ENCODE results near the gene FSTL1. TPM values are rescaled to one million over a fixed set of nuclear protein-coding genes. Genes with fewer than 3 reads are reported as not detected.

FSTL1 gene
- total and polyA plus RNA-seq, 2 experiments from 2014 or later: 50.8 to 258 TPM

GRCh38 chr3:120415756-120416155 is 35.0 kb downstream of the FSTL1 start:
- ATAC-seq (no peak), DNase-seq (ENCODE audit: low spot score) (no peak)
- Histone ChIP-seq H3K4me2 (no peak overlapping the region), H3K27me3 (ENCODE audit: insufficient read depth) (no peaks in the 10 kb centered on the region), H2AFZ (no peak overlapping the region), H3K9me2 (ENCODE audit: insufficient read depth) (no peaks in the 10 kb centered on the region), H3K36me3 (ENCODE audit: insufficient read depth) (peaks cover 20% of the 10 kb centered on the region), H3K4me3 (no peak overlapping the region), H3K4me1 (ENCODE audit: insufficient read depth) (peaks cover 15% of the 10 kb centered on the region; the same call in 1 of the 2 replicates), H3K27ac (ENCODE audit: low read depth) (no peak overlapping the region), H3F3A (replicated peaks; ENCODE audit: low read depth) (no peaks in the 10 kb centered on the region), H4K20me1 (replicated peaks; ENCODE audit: insufficient read depth) (no peaks in the 10 kb centered on the region), H3K79me2 (replicated peaks; ENCODE audit: insufficient read depth) (no peaks in the 10 kb centered on the region; the same call in 1 of the 2 replicates)
- Mint-ChIP-seq H3K27me3 (ENCODE audit: insufficient read depth, low read depth, poor library complexity) (peaks cover 4% of the 10 kb centered on the region), H3K27ac (no peak overlapping the region), H3K9me3 (no peaks in the 10 kb centered on the region; the same call in 2 of the 3 replicates), H3K4me3 (no peak overlapping the region), H3K4me1 (peaks cover 33% of the 10 kb centered on the region), H3K36me3 (ENCODE audit: low read depth) (peaks cover 57% of the 10 kb centered on the region)
- TF ChIP-seq CTCF (conservative IDR thresholded peaks at IDR 0.05; ENCODE audit: low read depth in 2 of 2) (no peak), ETS1 (IDR thresholded peaks at IDR 0.05) (no peak), STAT1 (IDR thresholded peaks at IDR 0.05; ENCODE audit: unreplicated experiment) (no peak), ZNF114 (CRISPR knock-in tag; IDR thresholded peaks at IDR 0.05) (no peak), EZH2 (IDR thresholded peaks at IDR 0.05; ENCODE audit: low read depth, unreplicated experiment) (no peak), CREB1 (CRISPR knock-in tag; IDR thresholded peaks at IDR 0.05; ENCODE audit: low read depth) (no peak), ZNF331 (CRISPR knock-in tag; IDR thresholded peaks at IDR 0.05; ENCODE audit: low read depth) (no peak), JUNB (IDR thresholded peaks at IDR 0.05; ENCODE audit: unreplicated experiment) (no peak), EZH2phosphoT487 (IDR thresholded peaks at IDR 0.05; ENCODE audit: unreplicated experiment) (no peak)
- TF ChIP-seq, protein P1, sequence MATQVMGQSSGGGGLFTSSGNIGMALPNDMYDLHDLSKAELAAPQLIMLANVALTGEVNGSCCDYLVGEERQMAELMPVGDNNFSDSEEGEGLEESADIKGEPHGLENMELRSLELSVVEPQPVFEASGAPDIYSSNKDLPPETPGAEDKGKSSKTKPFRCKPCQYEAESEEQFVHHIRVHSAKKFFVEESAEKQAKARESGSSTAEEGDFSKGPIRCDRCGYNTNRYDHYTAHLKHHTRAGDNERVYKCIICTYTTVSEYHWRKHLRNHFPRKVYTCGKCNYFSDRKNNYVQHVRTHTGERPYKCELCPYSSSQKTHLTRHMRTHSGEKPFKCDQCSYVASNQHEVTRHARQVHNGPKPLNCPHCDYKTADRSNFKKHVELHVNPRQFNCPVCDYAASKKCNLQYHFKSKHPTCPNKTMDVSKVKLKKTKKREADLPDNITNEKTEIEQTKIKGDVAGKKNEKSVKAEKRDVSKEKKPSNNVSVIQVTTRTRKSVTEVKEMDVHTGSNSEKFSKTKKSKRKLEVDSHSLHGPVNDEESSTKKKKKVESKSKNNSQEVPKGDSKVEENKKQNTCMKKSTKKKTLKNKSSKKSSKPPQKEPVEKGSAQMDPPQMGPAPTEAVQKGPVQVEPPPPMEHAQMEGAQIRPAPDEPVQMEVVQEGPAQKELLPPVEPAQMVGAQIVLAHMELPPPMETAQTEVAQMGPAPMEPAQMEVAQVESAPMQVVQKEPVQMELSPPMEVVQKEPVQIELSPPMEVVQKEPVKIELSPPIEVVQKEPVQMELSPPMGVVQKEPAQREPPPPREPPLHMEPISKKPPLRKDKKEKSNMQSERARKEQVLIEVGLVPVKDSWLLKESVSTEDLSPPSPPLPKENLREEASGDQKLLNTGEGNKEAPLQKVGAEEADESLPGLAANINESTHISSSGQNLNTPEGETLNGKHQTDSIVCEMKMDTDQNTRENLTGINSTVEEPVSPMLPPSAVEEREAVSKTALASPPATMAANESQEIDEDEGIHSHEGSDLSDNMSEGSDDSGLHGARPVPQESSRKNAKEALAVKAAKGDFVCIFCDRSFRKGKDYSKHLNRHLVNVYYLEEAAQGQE (IDR thresholded peaks at IDR 0.05; ENCODE audit: unreplicated experiment): no peak
- TF ChIP-seq, protein P2, sequence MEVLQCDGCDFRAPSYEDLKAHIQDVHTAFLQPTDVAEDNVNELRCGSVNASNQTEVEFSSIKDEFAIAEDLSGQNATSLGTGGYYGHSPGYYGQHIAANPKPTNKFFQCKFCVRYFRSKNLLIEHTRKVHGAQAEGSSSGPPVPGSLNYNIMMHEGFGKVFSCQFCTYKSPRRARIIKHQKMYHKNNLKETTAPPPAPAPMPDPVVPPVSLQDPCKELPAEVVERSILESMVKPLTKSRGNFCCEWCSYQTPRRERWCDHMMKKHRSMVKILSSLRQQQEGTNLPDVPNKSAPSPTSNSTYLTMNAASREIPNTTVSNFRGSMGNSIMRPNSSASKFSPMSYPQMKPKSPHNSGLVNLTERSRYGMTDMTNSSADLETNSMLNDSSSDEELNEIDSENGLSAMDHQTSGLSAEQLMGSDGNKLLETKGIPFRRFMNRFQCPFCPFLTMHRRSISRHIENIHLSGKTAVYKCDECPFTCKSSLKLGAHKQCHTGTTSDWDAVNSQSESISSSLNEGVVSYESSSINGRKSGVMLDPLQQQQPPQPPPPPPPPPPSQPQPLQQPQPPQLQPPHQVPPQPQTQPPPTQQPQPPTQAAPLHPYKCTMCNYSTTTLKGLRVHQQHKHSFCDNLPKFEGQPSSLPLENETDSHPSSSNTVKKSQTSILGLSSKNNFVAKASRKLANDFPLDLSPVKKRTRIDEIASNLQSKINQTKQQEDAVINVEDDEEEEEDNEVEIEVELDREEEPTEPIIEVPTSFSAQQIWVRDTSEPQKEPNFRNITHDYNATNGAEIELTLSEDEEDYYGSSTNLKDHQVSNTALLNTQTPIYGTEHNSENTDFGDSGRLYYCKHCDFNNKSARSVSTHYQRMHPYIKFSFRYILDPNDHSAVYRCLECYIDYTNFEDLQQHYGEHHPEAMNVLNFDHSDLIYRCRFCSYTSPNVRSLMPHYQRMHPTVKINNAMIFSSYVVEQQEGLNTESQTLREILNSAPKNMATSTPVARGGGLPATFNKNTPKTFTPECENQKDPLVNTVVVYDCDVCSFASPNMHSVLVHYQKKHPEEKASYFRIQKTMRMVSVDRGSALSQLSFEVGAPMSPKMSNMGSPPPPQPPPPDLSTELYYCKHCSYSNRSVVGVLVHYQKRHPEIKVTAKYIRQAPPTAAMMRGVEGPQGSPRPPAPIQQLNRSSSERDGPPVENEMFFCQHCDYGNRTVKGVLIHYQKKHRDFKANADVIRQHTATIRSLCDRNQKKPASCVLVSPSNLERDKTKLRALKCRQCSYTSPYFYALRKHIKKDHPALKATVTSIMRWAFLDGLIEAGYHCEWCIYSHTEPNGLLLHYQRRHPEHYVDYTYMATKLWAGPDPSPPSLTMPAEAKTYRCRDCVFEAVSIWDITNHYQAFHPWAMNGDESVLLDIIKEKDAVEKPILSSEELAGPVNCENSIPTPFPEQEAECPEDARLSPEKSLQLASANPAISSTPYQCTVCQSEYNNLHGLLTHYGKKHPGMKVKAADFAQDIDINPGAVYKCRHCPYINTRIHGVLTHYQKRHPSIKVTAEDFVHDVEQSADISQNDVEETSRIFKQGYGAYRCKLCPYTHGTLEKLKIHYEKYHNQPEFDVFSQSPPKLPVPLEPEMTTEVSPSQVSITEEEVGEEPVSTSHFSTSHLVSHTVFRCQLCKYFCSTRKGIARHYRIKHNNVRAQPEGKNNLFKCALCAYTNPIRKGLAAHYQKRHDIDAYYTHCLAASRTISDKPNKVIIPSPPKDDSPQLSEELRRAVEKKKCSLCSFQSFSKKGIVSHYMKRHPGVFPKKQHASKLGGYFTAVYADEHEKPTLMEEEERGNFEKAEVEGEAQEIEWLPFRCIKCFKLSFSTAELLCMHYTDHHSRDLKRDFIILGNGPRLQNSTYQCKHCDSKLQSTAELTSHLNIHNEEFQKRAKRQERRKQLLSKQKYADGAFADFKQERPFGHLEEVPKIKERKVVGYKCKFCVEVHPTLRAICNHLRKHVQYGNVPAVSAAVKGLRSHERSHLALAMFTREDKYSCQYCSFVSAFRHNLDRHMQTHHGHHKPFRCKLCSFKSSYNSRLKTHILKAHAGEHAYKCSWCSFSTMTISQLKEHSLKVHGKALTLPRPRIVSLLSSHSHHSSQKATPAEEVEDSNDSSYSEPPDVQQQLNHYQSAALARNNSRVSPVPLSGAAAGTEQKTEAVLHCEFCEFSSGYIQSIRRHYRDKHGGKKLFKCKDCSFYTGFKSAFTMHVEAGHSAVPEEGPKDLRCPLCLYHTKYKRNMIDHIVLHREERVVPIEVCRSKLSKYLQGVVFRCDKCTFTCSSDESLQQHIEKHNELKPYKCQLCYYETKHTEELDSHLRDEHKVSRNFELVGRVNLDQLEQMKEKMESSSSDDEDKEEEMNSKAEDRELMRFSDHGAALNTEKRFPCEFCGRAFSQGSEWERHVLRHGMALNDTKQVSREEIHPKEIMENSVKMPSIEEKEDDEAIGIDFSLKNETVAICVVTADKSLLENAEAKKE (CRISPR knock-in tag; IDR thresholded peaks at IDR 0.05): no peak

All from GM23338 (cell line).